ENCODE measurements around the gene DOCK11.
"Not testable (repeated sequence)": the region's sequence is repeated elsewhere in the genome, so short reads cannot be mapped to it uniquely, and the experiment has no call there.

Gene DOCK11

GRCh38 chrX:118577041-118577440, 81.4 kb downstream of the DOCK11 start:
- DNase-seq, result no peak

- no peak for DNase-seq
These were observed 83.8 kb downstream of the DOCK11 start for GRCh38 chrX:118579417-118579816.

- DNase-seq, result not testable (repeated sequence)
These were observed 87.3 kb downstream of the DOCK11 start for GRCh38 chrX:118582926-118583325.

GRCh38 chrX:118583781-118584180, 88.2 kb downstream of the DOCK11 start:
- DNase-seq, result no peak

GRCh38 chrX:118585296-118585695, 89.7 kb downstream of the DOCK11 start:
- DNase-seq, result no peak

GRCh38 chrX:118586206-118586605, 90.6 kb downstream of the DOCK11 start:
- DNase-seq, result not testable (repeated sequence)

GRCh38 chrX:118588715-118589114, 93.1 kb downstream of the DOCK11 start:
- DNase-seq, result no peak

- DNase-seq, result no peak
These were observed 93.6 kb downstream of the DOCK11 start for GRCh38 chrX:118589227-118589626.

- DNase-seq, result no peak
These were observed 97.8 kb downstream of the DOCK11 start for GRCh38 chrX:118593407-118593806.

GRCh38 chrX:118594697-118595420, 99.2 kb downstream of the DOCK11 start:
- no peak for DNase-seq

- DNase-seq, result no peak
These were observed 100.0 kb downstream of the DOCK11 start for GRCh38 chrX:118595501-118596042.

- DNase-seq, result no peak
These were observed 100.8 kb downstream of the DOCK11 start for GRCh38 chrX:118596390-118596789.

- peak; percentile 56 for DNase-seq
These were observed 108.4 kb downstream of the DOCK11 start for GRCh38 chrX:118603981-118604380.

GRCh38 chrX:118612290-118612689, 116.7 kb downstream of the DOCK11 start:
- DNase-seq, result no peak

- DNase-seq, result no peak
These were observed 118.5 kb downstream of the DOCK11 start for GRCh38 chrX:118614150-118614549.

GRCh38 chrX:118615141-118615540, 119.5 kb downstream of the DOCK11 start:
- no peak for DNase-seq

- DNase-seq, result no peak
These were observed 125.6 kb downstream of the DOCK11 start for GRCh38 chrX:118621081-118621759.

GRCh38 chrX:118623062-118623461, 127.4 kb downstream of the DOCK11 start:
- no peak for DNase-seq

GRCh38 chrX:118626346-118626745, 130.7 kb downstream of the DOCK11 start:
- no peak for DNase-seq

GRCh38 chrX:118627084-118627758, 131.6 kb downstream of the DOCK11 start:
- DNase-seq, result no peak

- no peak for DNase-seq
These were observed 135.2 kb downstream of the DOCK11 start for GRCh38 chrX:118630848-118631247.

GRCh38 chrX:118631586-118631985, 136.0 kb downstream of the DOCK11 start:
- DNase-seq, result no peak

- DNase-seq, result no peak
These were observed 137.2 kb downstream of the DOCK11 start for GRCh38 chrX:118632862-118633261.

- no peak for DNase-seq
These were observed 137.9 kb downstream of the DOCK11 start for GRCh38 chrX:118633530-118633929.
